ENCODE data around the gene BFSP2. TPM values are rescaled to one million over a fixed set of nuclear protein-coding genes. Genes with fewer than 3 reads are reported as not detected.
A peak's percentile ranks its signal among the peaks of the same experiment; 100 is the strongest.

The BFSP2 gene
- total and polyA plus RNA-seq, 2 donors (not counting 1 experiment from before 2014, with no cell fraction given), result 0.60 to 1.6 TPM

- TF ChIP-seq EZH2 (IDR thresholded peaks at IDR 0.05; ENCODE audit: borderline replicate concordance, insufficient read depth, low read depth, low read length, poor library complexity, severe bottlenecking) (no peak), CTCF (IDR thresholded peaks at IDR 0.05) (no peak)
- Mint-ChIP-seq H3K4me1 (peaks cover 32% of the 10 kb centered on the region), H3K27ac (peak overlapping the region; percentile 4), H3K4me3 (no peak overlapping the region), H3K9me3 (ENCODE audit: insufficient read depth) (no peaks in the 10 kb centered on the region), H3K27me3 (no peaks in the 10 kb centered on the region)
- 100% methylated on average over 2 of the region's 2 CpGs for WGBS (ENCODE audit: insufficient coverage)
- Histone ChIP-seq H3K9me3 (ENCODE audit: control extremely low read depth in 1 of 3, control insufficient read depth in 2 of 3, insufficient read depth in 1 of 3, low read length in 2 of 3) (peaks cover 0 to 8% (median 3%) of the 10 kb centered on the region in 3 donors), H2AFZ (ENCODE audit: insufficient read depth, low read depth, low read length, poor library complexity, severe bottlenecking) (no peak overlapping the region), H4K20me1 (ENCODE audit: control insufficient read depth, insufficient read depth, low read length, poor library complexity, severe bottlenecking) (no peaks in the 10 kb centered on the region), H3K36me3 (replicated peaks in 1 of 2; ENCODE audit: control extremely low read depth in 1 of 2, control insufficient read depth in 1 of 2, extremely low read depth in 1 of 2, insufficient read depth in 2 of 2, low read length in 1 of 2) (no peaks in the 10 kb centered on the region), H3K4me1 (ENCODE audit: control insufficient read depth in 2 of 2, insufficient read depth in 2 of 2, low read length in 2 of 2) (peaks cover 19 to 23% of the 10 kb centered on the region in 2 donors), H3K27ac (ENCODE audit: low read length in 2 of 2) (no peak overlapping the region), H3K4me2 (replicated peaks; ENCODE audit: low read depth, low read length, poor library complexity, severe bottlenecking) (no peak overlapping the region), H3K9ac (ENCODE audit: low read length) (no peak overlapping the region), H3K27me3 (replicated peaks in 1 of 4; ENCODE audit: control extremely low read depth in 1 of 4, control insufficient read depth in 3 of 4, insufficient read depth in 4 of 4, low read length in 3 of 4) (no peaks in the 10 kb centered on the region), H3K79me2 (ENCODE audit: control insufficient read depth, insufficient read depth, low read length) (no peaks in the 10 kb centered on the region), H3K4me3 (ENCODE audit: control extremely low read depth in 1 of 5, extremely low read depth in 1 of 5, insufficient read depth in 1 of 5, low read depth in 2 of 5, low read length in 4 of 5) (no peak overlapping the region)
- ATAC-seq (ENCODE audit: low read depth) (no peak), DNase-seq (no peak)
- ChIA-PET CTCF (no interaction called here), POLR2A (no interaction called here)
- intact Hi-C loops (cut with micrococcal nuclease), result no loop called here
Measured at GRCh38 chr3:133439563-133439962, 39.7 kb downstream of the BFSP2 start.

- TF ChIP-seq CTCF (IDR thresholded peaks at IDR 0.05) (no peak), EZH2 (IDR thresholded peaks at IDR 0.05; ENCODE audit: borderline replicate concordance, insufficient read depth, low read depth, low read length, poor library complexity, severe bottlenecking) (no peak)
Measured at GRCh38 chr3:133440652-133441051, 40.8 kb downstream of the BFSP2 start.

More at GRCh38 chr3:133440652-133441051, 40.8 kb downstream of the BFSP2 start:
- peaks cover 38% of the 10 kb centered on the region for H3K4me1 Mint-ChIP-seq
- no peaks in the 10 kb centered on the region for H3K36me3 ChIP-seq (replicated peaks in 1 of 2; ENCODE audit: control extremely low read depth in 1 of 2, control insufficient read depth in 1 of 2, extremely low read depth in 1 of 2, insufficient read depth in 2 of 2, low read length in 1 of 2)
- peaks cover 0 to 8% (median 3%) of the 10 kb centered on the region in 3 donors for H3K9me3 ChIP-seq (ENCODE audit: control extremely low read depth in 1 of 3, control insufficient read depth in 2 of 3, insufficient read depth in 1 of 3, low read length in 2 of 3)
- H4K20me1 ChIP-seq (ENCODE audit: control insufficient read depth, insufficient read depth, low read length, poor library complexity, severe bottlenecking), result no peaks in the 10 kb centered on the region
- H3K9ac ChIP-seq (ENCODE audit: low read length), result no peak overlapping the region
- CTCF ChIA-PET, result no interaction called here
- WGBS (ENCODE audit: insufficient coverage), result 83% methylated on average over 1 of the region's 2 CpGs
- H3K4me2 ChIP-seq (replicated peaks; ENCODE audit: low read depth, low read length, poor library complexity, severe bottlenecking), result no peak overlapping the region
- DNase-seq (no peak), ATAC-seq (ENCODE audit: low read depth) (no peak)
- no peaks in the 10 kb centered on the region for H3K27me3 Mint-ChIP-seq
- H3K27ac ChIP-seq (ENCODE audit: low read length in 2 of 2), result no peak overlapping the region
- no peak overlapping the region for H3K27ac Mint-ChIP-seq
- H3K4me3 Mint-ChIP-seq, result no peak overlapping the region
- no peaks in the 10 kb centered on the region for H3K79me2 ChIP-seq (ENCODE audit: control insufficient read depth, insufficient read depth, low read length)
- H3K4me3 ChIP-seq (ENCODE audit: control extremely low read depth in 1 of 5, extremely low read depth in 1 of 5, insufficient read depth in 1 of 5, low read depth in 2 of 5, low read length in 4 of 5), result no peak overlapping the region
- H3K27me3 ChIP-seq (replicated peaks in 1 of 4; ENCODE audit: control extremely low read depth in 1 of 4, control insufficient read depth in 3 of 4, insufficient read depth in 4 of 4, low read length in 3 of 4), result no peaks in the 10 kb centered on the region
- H3K4me1 ChIP-seq (ENCODE audit: control insufficient read depth in 2 of 2, insufficient read depth in 2 of 2, low read length in 2 of 2), result peaks cover 19 to 27% of the 10 kb centered on the region in 2 donors
- intact Hi-C loops (cut with micrococcal nuclease), result loop anchor here (10.0 kb wide), 1 partner anchor 364 kb away; the partner anchor contains the start of gene SRPRB
- H2AFZ ChIP-seq (ENCODE audit: insufficient read depth, low read depth, low read length, poor library complexity, severe bottlenecking), result no peak overlapping the region
- no peaks in the 10 kb centered on the region for H3K9me3 Mint-ChIP-seq (ENCODE audit: insufficient read depth)
- POLR2A ChIA-PET, result no interaction called here
